Ascending aorta (tissue), 2 donors: ENCODE measurements around the gene SDHA. TPM values are rescaled to one million over a fixed set of nuclear protein-coding genes. Genes with fewer than 3 reads are reported as not detected.

Experiments used
- DNase-seq, 2 donors: peaks; one replicate each; pipeline ENCODE4 v3.0.0-alpha.2; 2019; ENCODE audit warnings: low spot score in 2 of 2
- H3K27ac ChIP-seq, 2 donors: fragments of 200-600 bp; sonication (generic); one replicate each; pipeline ENCODE4 v1.5.1; 2016 to 2017; ENCODE audit warnings: mild to moderate bottlenecking in 1 of 2
- H3K27me3 ChIP-seq: fragments of 200-600 bp; sonication (generic); one replicate; pipeline ENCODE4 v1.5.1; 2017
- H3K36me3 ChIP-seq, 2 donors: fragments of 200-600 bp; sonication (generic); one replicate each; pipeline ENCODE4 v1.5.1; 2016
- H3K4me1 ChIP-seq, 2 donors: fragments of 200-600 bp; sonication (generic); one replicate each; pipeline ENCODE4 v1.5.1; 2016 to 2017; ENCODE audit warnings: mild to moderate bottlenecking in 1 of 2
- H3K4me3 ChIP-seq, 2 donors: fragments of 200-600 bp; sonication (generic); one replicate each; pipeline ENCODE4 v1.5.1; 2016 to 2017; ENCODE audit warnings: mild to moderate bottlenecking in 1 of 2
- H3K9me3 ChIP-seq, 2 donors: fragments of 200-600 bp; sonication (generic); one replicate each; pipeline ENCODE4 v1.5.1; 2016
- CTCF ChIP-seq, 3 experiments: fragments of 200-600 bp in 2 of 3; fragments of 450-650 bp in 1 of 3; sonication (generic) in 2 of 3; IDR thresholded peaks; one replicate each; pipeline ENCODE4 v1.5.1; 2016 to 2019; ENCODE audit warnings: antibody characterized with exemption in 3 of 3, mild to moderate bottlenecking in 1 of 3, moderate library complexity in 1 of 3
- intact Hi-C: fragments of 100-400 bp; cut with DNase I; formaldehyde crosslinking; loops from one replicate; pipeline ENCODE4 v1.15.1; 2023
- total RNA-seq: library from RNA; depleted of rRNA; stranded (reverse); fragments of >200 nt; gene quantifications from one replicate; pipeline ENCODE4 v1.1.0, GENCODE V29; 2016

The SDHA gene
- total RNA-seq, 1 donor from 2014 or later = 41.1 TPM

- H3K27me3 ChIP-seq = no peaks in the 10 kb centered on the region
- intact Hi-C loops = no loop called here
- no peaks in the 10 kb centered on the region for H3K4me1 ChIP-seq
- H3K27ac ChIP-seq = no peak overlapping the region
- DNase-seq = no peak
- no peaks in the 10 kb centered on the region for H3K9me3 ChIP-seq
- H3K4me3 ChIP-seq = no peak overlapping the region
- no peak for TF ChIP-seq CTCF (IDR thresholded peaks at IDR 0.05)
- no peaks in the 10 kb centered on the region for H3K36me3 ChIP-seq
Measured at GRCh38 chr5:176296-176823, 41.8 kb upstream of the SDHA start.

GRCh38 chr5:178110-178509 lies 40.0 kb upstream of the SDHA start:
- H3K36me3 ChIP-seq = no peaks in the 10 kb centered on the region
- H3K4me1 ChIP-seq = no peaks in the 10 kb centered on the region
- no peak for TF ChIP-seq CTCF (IDR thresholded peaks at IDR 0.05)
- no peak overlapping the region for H3K4me3 ChIP-seq
- DNase-seq = no peak
- intact Hi-C loops = no loop called here
- no peaks in the 10 kb centered on the region for H3K27me3 ChIP-seq
- H3K27ac ChIP-seq = no peak overlapping the region
- no peaks in the 10 kb centered on the region for H3K9me3 ChIP-seq

GRCh38 chr5:179401-179800 lies 38.7 kb upstream of the SDHA start:
- Histone ChIP-seq H3K4me3 (no peak overlapping the region), H3K4me1 (no peaks in the 10 kb centered on the region), H3K27ac (no peak overlapping the region), H3K9me3 (no peaks in the 10 kb centered on the region), H3K27me3 (no peaks in the 10 kb centered on the region), H3K36me3 (no peaks in the 10 kb centered on the region)
- no peak for TF ChIP-seq CTCF (IDR thresholded peaks at IDR 0.05)
- intact Hi-C loops = no loop called here
- DNase-seq = no peak

GRCh38 chr5:180286-180918 lies 37.7 kb upstream of the SDHA start:
- Histone ChIP-seq H3K4me1 (no peaks in the 10 kb centered on the region), H3K27ac (no peak overlapping the region), H3K36me3 (no peaks in the 10 kb centered on the region), H3K27me3 (no peaks in the 10 kb centered on the region), H3K9me3 (no peaks in the 10 kb centered on the region), H3K4me3 (no peak overlapping the region)
- no peak for TF ChIP-seq CTCF (IDR thresholded peaks at IDR 0.05)
- intact Hi-C loops = no loop called here
- no peak for DNase-seq

- intact Hi-C loops = no loop called here
- Histone ChIP-seq H3K4me1 (no peaks in the 10 kb centered on the region), H3K27ac (no peak overlapping the region), H3K4me3 (no peak overlapping the region), H3K36me3 (no peaks in the 10 kb centered on the region), H3K27me3 (no peaks in the 10 kb centered on the region), H3K9me3 (no peaks in the 10 kb centered on the region)
- no peak for TF ChIP-seq CTCF (IDR thresholded peaks at IDR 0.05)
- no peak for DNase-seq
Measured at GRCh38 chr5:181160-181559, 37.0 kb upstream of the SDHA start.

GRCh38 chr5:181566-181965 lies 36.6 kb upstream of the SDHA start:
- intact Hi-C loops = no loop called here
- Histone ChIP-seq H3K27me3 (no peaks in the 10 kb centered on the region), H3K9me3 (no peaks in the 10 kb centered on the region), H3K27ac (no peak overlapping the region), H3K4me1 (no peaks in the 10 kb centered on the region), H3K4me3 (no peak overlapping the region), H3K36me3 (no peaks in the 10 kb centered on the region)
- TF ChIP-seq CTCF (IDR thresholded peaks at IDR 0.05) = no peak
- no peak for DNase-seq
